ENCODE measurements around the gene MBOAT7. TPM values are rescaled to one million over a fixed set of nuclear protein-coding genes. Genes with fewer than 3 reads are reported as not detected.

MBOAT7 gene, protein sequence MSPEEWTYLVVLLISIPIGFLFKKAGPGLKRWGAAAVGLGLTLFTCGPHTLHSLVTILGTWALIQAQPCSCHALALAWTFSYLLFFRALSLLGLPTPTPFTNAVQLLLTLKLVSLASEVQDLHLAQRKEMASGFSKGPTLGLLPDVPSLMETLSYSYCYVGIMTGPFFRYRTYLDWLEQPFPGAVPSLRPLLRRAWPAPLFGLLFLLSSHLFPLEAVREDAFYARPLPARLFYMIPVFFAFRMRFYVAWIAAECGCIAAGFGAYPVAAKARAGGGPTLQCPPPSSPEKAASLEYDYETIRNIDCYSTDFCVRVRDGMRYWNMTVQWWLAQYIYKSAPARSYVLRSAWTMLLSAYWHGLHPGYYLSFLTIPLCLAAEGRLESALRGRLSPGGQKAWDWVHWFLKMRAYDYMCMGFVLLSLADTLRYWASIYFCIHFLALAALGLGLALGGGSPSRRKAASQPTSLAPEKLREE
- polyA plus RNA-seq (2011; rRNA removed), result 45.1 and 63.2 TPM in 2 replicates
- 33.8 and 44.8 TPM in 2 replicates for polyA minus RNA-seq (2011; rRNA and poly(A)+ RNA removed)

DNA sequence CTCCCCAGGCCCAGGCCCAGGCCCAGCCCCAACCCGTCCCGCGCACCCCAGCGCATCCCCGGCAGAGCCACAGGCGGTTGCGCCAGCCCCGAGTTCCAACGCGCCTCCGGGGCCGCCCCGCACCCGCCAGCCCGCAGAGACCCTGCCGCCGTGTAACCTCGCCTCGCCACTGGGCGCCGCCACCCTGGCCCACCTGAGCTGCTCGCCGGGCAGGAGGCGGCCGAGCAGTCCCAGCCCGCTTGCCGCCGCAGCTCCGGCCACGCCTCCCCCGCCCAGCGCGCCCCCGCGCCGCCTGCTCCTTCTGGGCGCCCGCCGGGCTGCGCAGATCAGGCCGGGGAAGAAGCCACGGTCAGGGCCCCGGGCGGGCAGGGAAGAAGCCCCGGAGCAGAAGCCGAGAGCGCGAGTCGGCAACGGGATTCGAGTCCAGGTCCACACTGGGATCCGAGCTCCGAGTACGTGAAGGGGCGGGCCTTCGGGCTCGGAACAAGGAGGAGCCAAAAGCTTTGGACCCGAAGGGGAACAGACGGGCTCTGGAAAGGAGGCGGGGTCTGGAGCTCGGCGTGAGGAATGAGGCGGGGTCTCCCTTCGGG, at the start of gene MBOAT7:
TSS of gene MBOAT7 (minus strand) at position 436 of the 590 bp plus-strand sequence. CDS start 1,072 bp downstream, outside the sequence.
- POLR2A ChIA-PET, result interaction anchor here (0.5 to 3.4 kb wide), 11 partner anchors 12 to 1410 kb away, joined by 3 to 35 read pairs (median 5); partner anchors contain the start of genes CDC42EP5, CNOT3, FIZ1 and LENG1
- peak within 1 kb of the TSS; percentile 99 for H3K27ac ChIP-seq (ENCODE audit: low read depth, low read length)
- CTCF ChIA-PET, result interaction anchor here (0.7 to 1.7 kb wide), 9 partner anchors 10 to 396 kb away, joined by 3 to 7 read pairs (median 4); no protein-coding TSS in a partner anchor
- H3K27me3 ChIP-seq (ENCODE audit: control insufficient read depth, insufficient read depth, low read length), result no peaks in the 10 kb centered on the region
- TF ChIP-seq, protein P1, sequence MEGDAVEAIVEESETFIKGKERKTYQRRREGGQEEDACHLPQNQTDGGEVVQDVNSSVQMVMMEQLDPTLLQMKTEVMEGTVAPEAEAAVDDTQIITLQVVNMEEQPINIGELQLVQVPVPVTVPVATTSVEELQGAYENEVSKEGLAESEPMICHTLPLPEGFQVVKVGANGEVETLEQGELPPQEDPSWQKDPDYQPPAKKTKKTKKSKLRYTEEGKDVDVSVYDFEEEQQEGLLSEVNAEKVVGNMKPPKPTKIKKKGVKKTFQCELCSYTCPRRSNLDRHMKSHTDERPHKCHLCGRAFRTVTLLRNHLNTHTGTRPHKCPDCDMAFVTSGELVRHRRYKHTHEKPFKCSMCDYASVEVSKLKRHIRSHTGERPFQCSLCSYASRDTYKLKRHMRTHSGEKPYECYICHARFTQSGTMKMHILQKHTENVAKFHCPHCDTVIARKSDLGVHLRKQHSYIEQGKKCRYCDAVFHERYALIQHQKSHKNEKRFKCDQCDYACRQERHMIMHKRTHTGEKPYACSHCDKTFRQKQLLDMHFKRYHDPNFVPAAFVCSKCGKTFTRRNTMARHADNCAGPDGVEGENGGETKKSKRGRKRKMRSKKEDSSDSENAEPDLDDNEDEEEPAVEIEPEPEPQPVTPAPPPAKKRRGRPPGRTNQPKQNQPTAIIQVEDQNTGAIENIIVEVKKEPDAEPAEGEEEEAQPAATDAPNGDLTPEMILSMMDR (IDR thresholded peaks at IDR 0.05; ENCODE audit: low read depth, low read length), result no peak
- peak within 1 kb of the TSS; percentile 82 for H3K4me3 ChIP-seq (ENCODE audit: low read depth, low read length)
- DNase-seq (ENCODE audit: low read depth, low spot score), result no peak
- H3K9me3 ChIP-seq (ENCODE audit: control insufficient read depth, insufficient read depth, low read length), result no peaks in the 10 kb centered on the region

DNA sequence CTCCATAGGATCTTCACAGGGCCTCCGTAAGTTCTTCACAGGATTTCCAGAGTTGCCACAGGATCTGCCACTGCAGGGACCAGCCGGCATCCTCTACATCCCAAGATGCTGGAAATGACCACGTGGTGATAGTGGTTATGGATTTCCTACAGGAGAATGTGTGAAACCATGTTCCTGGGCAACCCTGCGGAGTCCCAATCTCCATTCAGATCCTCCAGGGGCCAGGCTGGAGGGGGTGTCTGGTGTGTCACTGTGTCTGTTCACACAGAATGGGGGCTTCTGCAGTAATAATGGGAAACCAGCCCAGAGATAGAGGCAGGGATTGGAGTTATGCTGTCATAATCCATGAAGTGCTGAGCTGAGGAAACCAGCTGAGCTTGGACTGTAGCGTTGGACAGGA, 44.6 kb upstream of the MBOAT7 start:
- ChIA-PET POLR2A (no interaction called here), CTCF (no interaction called here)
- H3K9me3 ChIP-seq (ENCODE audit: control insufficient read depth, insufficient read depth, low read length), result no peaks in the 10 kb centered on the region
- H3K27me3 ChIP-seq (ENCODE audit: control insufficient read depth, insufficient read depth, low read length), result peaks cover 12% of the 10 kb centered on the region
- no peak overlapping the region for H3K4me3 ChIP-seq (ENCODE audit: low read depth, low read length)
- TF ChIP-seq, protein P1 (IDR thresholded peaks at IDR 0.05; ENCODE audit: low read depth, low read length), result no peak
- no peak overlapping the region for H3K27ac ChIP-seq (ENCODE audit: low read depth, low read length)
- DNase-seq (ENCODE audit: low read depth, low spot score), result no peak

DNA sequence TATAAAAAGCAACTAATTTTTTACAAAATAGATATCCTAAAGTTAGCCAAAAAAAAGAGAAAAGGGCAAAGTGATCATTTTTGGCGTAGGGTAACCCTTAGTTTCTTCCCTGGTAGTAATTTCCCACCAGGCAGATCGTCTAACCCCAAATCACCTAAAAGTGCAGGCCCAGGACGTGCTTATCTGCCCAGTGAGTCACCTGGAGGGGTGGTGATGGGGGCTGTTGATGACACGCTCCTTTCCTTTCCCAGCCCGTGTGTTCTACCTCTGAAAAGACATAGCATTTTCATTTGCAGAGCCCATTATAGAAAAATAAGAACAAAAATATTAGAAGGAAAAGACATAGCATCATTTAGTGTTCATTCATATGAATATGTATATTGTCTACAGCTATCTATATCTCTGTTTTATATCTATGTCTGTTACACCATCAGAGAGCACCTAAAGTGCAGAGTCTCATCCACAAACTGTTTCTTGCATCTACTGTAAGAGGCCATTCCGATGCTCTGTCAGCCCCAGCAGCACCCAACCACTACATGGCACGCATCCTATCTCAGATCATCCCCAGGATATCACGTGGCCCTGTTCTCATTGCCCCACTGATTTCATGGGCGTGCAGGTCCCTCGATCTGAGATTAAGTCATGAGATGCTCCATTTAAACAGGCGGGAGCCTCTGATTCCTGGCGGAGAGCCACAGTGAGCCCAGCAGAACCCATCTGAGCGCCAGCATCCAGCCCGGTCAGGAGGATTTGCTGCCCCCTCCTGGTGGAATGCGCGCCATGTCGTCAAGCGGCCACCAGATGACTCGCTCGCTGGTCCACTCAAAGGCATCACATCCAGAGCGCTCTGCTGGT, 41.9 kb upstream of the MBOAT7 start:
- POLR2A ChIA-PET, result no interaction called here
- TF ChIP-seq, protein P1 (IDR thresholded peaks at IDR 0.05; ENCODE audit: low read depth, low read length), result peak; percentile 94
- H3K4me3 ChIP-seq (ENCODE audit: low read depth, low read length), result no peak overlapping the region

DNA sequence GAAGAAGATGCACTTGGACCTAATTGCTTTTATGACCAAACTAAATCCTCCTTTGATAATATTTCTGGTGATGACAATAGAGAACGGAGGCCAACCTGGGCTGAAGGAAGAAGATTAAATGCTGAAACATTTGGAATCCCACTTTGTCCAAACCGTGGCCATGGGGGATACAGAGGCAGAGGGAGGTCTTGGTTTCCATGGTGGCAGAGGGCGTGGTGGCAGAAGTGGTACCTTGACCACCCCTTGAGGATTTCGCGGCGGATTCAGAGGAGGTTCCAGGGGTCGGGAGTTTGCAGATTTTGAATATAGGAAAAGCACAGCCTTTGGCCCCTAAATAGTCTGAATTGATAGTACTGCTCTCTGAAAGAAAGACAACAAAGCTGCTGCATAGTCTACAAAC, 40.7 kb upstream of the MBOAT7 start:
- no peak for DNase-seq (ENCODE audit: low read depth, low spot score)
- Histone ChIP-seq H3K4me3 (ENCODE audit: low read depth, low read length) (no peak overlapping the region), H3K9me3 (ENCODE audit: control insufficient read depth, insufficient read depth, low read length) (no peaks in the 10 kb centered on the region), H3K27me3 (ENCODE audit: control insufficient read depth, insufficient read depth, low read length) (peaks cover 24% of the 10 kb centered on the region), H3K27ac (ENCODE audit: low read depth, low read length) (no peak overlapping the region)
- POLR2A ChIA-PET, result interaction anchor here (0.7 kb wide), 1 partner anchor 57 kb away, joined by 4 read pairs; no protein-coding TSS in a partner anchor
- TF ChIP-seq, protein P1 (IDR thresholded peaks at IDR 0.05; ENCODE audit: low read depth, low read length), result no peak
- CTCF ChIA-PET, result interaction anchor here (0.7 kb wide), 1 partner anchor 230 kb away, joined by 3 read pairs; no protein-coding TSS in a partner anchor

More for the DNA sequence above, 41.9 kb upstream of the MBOAT7 start:
- peak; percentile 38 for DNase-seq (ENCODE audit: low read depth, low spot score)
- Histone ChIP-seq H3K9me3 (ENCODE audit: control insufficient read depth, insufficient read depth, low read length) (no peaks in the 10 kb centered on the region), H3K27ac (ENCODE audit: low read depth, low read length) (no peak overlapping the region), H3K27me3 (ENCODE audit: control insufficient read depth, insufficient read depth, low read length) (peaks cover 19% of the 10 kb centered on the region)
- CTCF ChIA-PET, result interaction anchor here (0.6 to 1.0 kb wide), 5 partner anchors 20 to 114 kb away, joined by 3 to 10 read pairs (median 4); partner anchors contain the start of gene MBOAT7

Data from AG04450 (cell line).